Liver (tissue), 9 donors: ENCODE results near the gene WNK2. TPM values are rescaled to one million over a fixed set of nuclear protein-coding genes. Genes with fewer than 3 reads are reported as not detected.

Experiments used
- DNase-seq: peaks from one replicate; pipeline ENCODE4 v3.0.0-alpha.2; 2017; ENCODE audit warnings: low spot score
- H3K27ac ChIP-seq, 2 donors: one replicate each; pipeline ENCODE4 v1.7.0; 2013; ENCODE audit warnings: inconsistent platforms in 2 of 2, low read length in 2 of 2, control low read depth in 1 of 2, low read depth in 1 of 2, mild to moderate bottlenecking in 1 of 2
- H3K27me3 ChIP-seq, 4 donors: one replicate each; pipeline versions ENCODE4 v1.6.1 to v1.7.0; 2013; ENCODE audit warnings: low read length in 3 of 4, inconsistent platforms in 1 of 4, mild to moderate bottlenecking in 1 of 4, moderate library complexity in 1 of 4; ENCODE audit not compliant: control insufficient read depth in 4 of 4, insufficient read depth in 4 of 4
- H3K36me3 ChIP-seq, 4 donors: one replicate each; pipeline versions ENCODE4 v1.6.1 to v1.7.0; 2013; ENCODE audit warnings: low read length in 3 of 4, mild to moderate bottlenecking in 3 of 4, low read depth in 1 of 4, moderate library complexity in 1 of 4; ENCODE audit not compliant: control insufficient read depth in 4 of 4, insufficient read depth in 3 of 4
- H3K4me1 ChIP-seq, 4 donors: one replicate each; pipeline versions ENCODE4 v1.6.1 to v1.7.0; 2013; ENCODE audit warnings: low read length in 3 of 4, mild to moderate bottlenecking in 3 of 4, moderate library complexity in 1 of 4; ENCODE audit not compliant: control insufficient read depth in 4 of 4, insufficient read depth in 4 of 4
- H3K4me3 ChIP-seq, 3 donors: one replicate each; pipeline versions ENCODE4 v1.6.1 to v1.7.0; 2013; ENCODE audit warnings: low read length in 3 of 3, control low read depth in 1 of 3, low read depth in 1 of 3, mild to moderate bottlenecking in 1 of 3
- H3K9ac ChIP-seq, 2 donors: one replicate each; pipeline ENCODE4 v1.7.0; 2013; ENCODE audit warnings: low read length in 2 of 2, mild to moderate bottlenecking in 2 of 2, moderate library complexity in 2 of 2, control low read depth in 1 of 2, low read depth in 1 of 2
- H3K9me3 ChIP-seq, 4 donors: one replicate each; pipeline versions ENCODE4 v1.6.1 to v1.7.0; 2013; ENCODE audit warnings: low read length in 3 of 4; ENCODE audit not compliant: control insufficient read depth in 4 of 4
- ATF3 ChIP-seq: IDR thresholded peaks from 2 replicates; pipeline ENCODE4 v1.6.1; 2016; ENCODE audit warnings: antibody characterized with exemption
- CTCF ChIP-seq: fragments of 150-350 bp; IDR thresholded peaks from 2 replicates; pipeline ENCODE4 v1.5.1; 2017; ENCODE audit warnings: improper control_type of control experiment, low read depth, low read length; ENCODE audit not compliant: missing input control
- EGR1 ChIP-seq, 2 donors: IDR thresholded peaks; 2 replicates each; pipeline ENCODE4 v1.6.1; 2016 to 2018; ENCODE audit warnings: antibody characterized with exemption in 2 of 2, low read depth in 2 of 2
- FOXA1 ChIP-seq: IDR thresholded peaks from 2 replicates; pipeline ENCODE4 v1.6.1; 2016; ENCODE audit warnings: antibody characterized with exemption
- FOXA2 ChIP-seq: IDR thresholded peaks from 2 replicates; pipeline ENCODE4 v1.6.1; 2016; ENCODE audit warnings: antibody characterized with exemption
- GABPA ChIP-seq, 2 donors: IDR thresholded peaks in 1 of 2; conservative IDR thresholded peaks in 1 of 2; 2 replicates each; pipeline ENCODE4 v1.6.1; 2016; ENCODE audit warnings: antibody characterized with exemption in 2 of 2, mild to moderate bottlenecking in 1 of 2, moderate library complexity in 1 of 2
- HNF4A ChIP-seq, 2 donors: conservative IDR thresholded peaks; 2 replicates each; pipeline ENCODE4 v1.6.1; 2016; ENCODE audit warnings: antibody characterized with exemption in 2 of 2, mild to moderate bottlenecking in 2 of 2
- HNF4G ChIP-seq: IDR thresholded peaks from 2 replicates; pipeline ENCODE4 v1.6.1; 2016; ENCODE audit warnings: antibody characterized with exemption
- JUND ChIP-seq, 2 donors: IDR thresholded peaks; 2 replicates each; pipeline ENCODE4 v1.6.1; 2016; ENCODE audit warnings: antibody characterized with exemption in 2 of 2
- RAD21 ChIP-seq, 2 donors: IDR thresholded peaks; 2 replicates each; pipeline ENCODE4 v1.6.1; 2016; ENCODE audit warnings: antibody characterized with exemption in 2 of 2, mild to moderate bottlenecking in 2 of 2
- REST ChIP-seq: IDR thresholded peaks from 2 replicates; pipeline ENCODE4 v1.6.1; 2016; ENCODE audit warnings: antibody characterized with exemption, mild to moderate bottlenecking
- RXRA ChIP-seq, 2 donors: IDR thresholded peaks; 2 replicates each; pipeline ENCODE4 v1.6.1; 2017 to 2018; ENCODE audit warnings: antibody characterized with exemption in 2 of 2, mild to moderate bottlenecking in 1 of 2
- SP1 ChIP-seq: IDR thresholded peaks from 2 replicates; pipeline ENCODE4 v1.6.1; 2018; ENCODE audit warnings: antibody characterized with exemption, mild to moderate bottlenecking
- TAF1 ChIP-seq: conservative IDR thresholded peaks from 2 replicates; pipeline ENCODE4 v1.6.1; 2016; ENCODE audit warnings: antibody characterized with exemption, mild to moderate bottlenecking
- YY1 ChIP-seq: IDR thresholded peaks from 2 replicates; pipeline ENCODE4 v1.6.1; 2016; ENCODE audit warnings: antibody characterized with exemption, mild to moderate bottlenecking
- WGBS: extraction: QIAGEN DNeasy Blood & Tissue Kit; methylation state at CpG from one replicate; pipeline ENCODE4 v1.1.7; 2013; 5-methylcytosine and 5-hydroxymethylcytosine counted together
- polyA plus RNA-seq, 2 donors: library from polyadenylated mRNA; stranded (reverse) in 1 of 2; unstranded in 1 of 2; fragments of 200-250 nt in 1 of 2; fragments of >200 nt in 1 of 2; fragmentation: Nextera tagmentation in 1 of 2; extraction: Ambion mirVana in 1 of 2; gene quantifications; one replicate each; pipeline versions ENCODE4 v1.2.1 to v1.2.3, GENCODE V29; 2013 to 2015
- total RNA-seq, 2 donors: library from RNA; depleted of rRNA; stranded (reverse); fragments of >200 nt; gene quantifications; one replicate each; pipeline ENCODE4 v1.2.3, GENCODE V29; 2014
- TF ChIP-seq, protein P1 (sequence below): IDR thresholded peaks from 2 replicates; pipeline ENCODE4 v1.6.1; 2016; ENCODE audit warnings: antibody characterized with exemption
- TF ChIP-seq, protein P2 (sequence below): IDR thresholded peaks from 2 replicates; pipeline ENCODE4 v1.6.1; 2016; ENCODE audit warnings: antibody characterized with exemption
- donor health status: healthy.
- donor health status: healthy.
- donor health status: healthy.
- donor health status: healthy.
- donor health status: healthy.

Gene WNK2
- total and polyA plus RNA-seq, 4 donors: 0.65 to 4.4 (median 1.7) TPM

DNA sequence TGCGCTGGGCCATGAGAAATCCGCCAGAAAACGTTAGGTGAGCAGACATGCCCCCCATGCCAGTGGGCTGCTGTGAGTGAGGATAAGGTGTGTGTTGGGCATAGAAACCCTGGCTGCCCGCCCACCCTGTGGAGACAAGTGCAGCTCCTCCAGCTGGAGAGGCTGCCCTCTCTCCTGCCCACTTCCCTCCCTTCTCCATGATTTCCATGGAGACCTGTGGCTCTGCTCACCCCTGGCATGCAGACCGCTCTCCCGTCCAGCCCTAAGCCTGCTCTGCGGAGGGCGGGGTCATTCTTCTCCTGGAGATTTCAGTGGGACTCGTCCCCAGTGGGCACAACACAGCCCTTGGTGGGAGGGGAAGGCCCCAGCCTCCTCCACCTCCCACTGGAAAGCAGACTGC, 134.5 kb downstream of the WNK2 start:
- Histone ChIP-seq H3K9me3 (no peaks in the 10 kb centered on the region), H3K36me3 (no peaks in the 10 kb centered on the region), H3K27ac (no peak overlapping the region), H3K4me3 (no peak overlapping the region), H3K27me3 (no peaks in the 10 kb centered on the region), H3K9ac (no peak overlapping the region), H3K4me1 (no peaks in the 10 kb centered on the region)
- TF ChIP-seq HNF4G (no peak), HNF4A (conservative IDR thresholded peaks at IDR 0.05) (no peak), JUND (IDR thresholded peaks at IDR 0.05) (no peak), TAF1 (no peak), RAD21 (IDR thresholded peaks at IDR 0.05) (no peak), RXRA (IDR thresholded peaks at IDR 0.05) (no peak), ATF3 (no peak), YY1 (no peak), FOXA2 (no peak), SP1 (no peak), CTCF (no peak), FOXA1 (no peak), GABPA (IDR thresholded peaks at IDR 0.05 in 1 of 2, conservative IDR thresholded peaks at IDR 0.05 in 1 of 2) (no peak)
- TF ChIP-seq, protein P1, sequence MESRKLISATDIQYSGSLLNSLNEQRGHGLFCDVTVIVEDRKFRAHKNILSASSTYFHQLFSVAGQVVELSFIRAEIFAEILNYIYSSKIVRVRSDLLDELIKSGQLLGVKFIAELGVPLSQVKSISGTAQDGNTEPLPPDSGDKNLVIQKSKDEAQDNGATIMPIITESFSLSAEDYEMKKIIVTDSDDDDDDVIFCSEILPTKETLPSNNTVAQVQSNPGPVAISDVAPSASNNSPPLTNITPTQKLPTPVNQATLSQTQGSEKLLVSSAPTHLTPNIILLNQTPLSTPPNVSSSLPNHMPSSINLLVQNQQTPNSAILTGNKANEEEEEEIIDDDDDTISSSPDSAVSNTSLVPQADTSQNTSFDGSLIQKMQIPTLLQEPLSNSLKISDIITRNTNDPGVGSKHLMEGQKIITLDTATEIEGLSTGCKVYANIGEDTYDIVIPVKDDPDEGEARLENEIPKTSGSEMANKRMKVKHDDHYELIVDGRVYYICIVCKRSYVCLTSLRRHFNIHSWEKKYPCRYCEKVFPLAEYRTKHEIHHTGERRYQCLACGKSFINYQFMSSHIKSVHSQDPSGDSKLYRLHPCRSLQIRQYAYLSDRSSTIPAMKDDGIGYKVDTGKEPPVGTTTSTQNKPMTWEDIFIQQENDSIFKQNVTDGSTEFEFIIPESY: no peak
- DNase-seq: no peak
- 91% methylated on average over 9 of the region's 9 CpGs for WGBS

DNA sequence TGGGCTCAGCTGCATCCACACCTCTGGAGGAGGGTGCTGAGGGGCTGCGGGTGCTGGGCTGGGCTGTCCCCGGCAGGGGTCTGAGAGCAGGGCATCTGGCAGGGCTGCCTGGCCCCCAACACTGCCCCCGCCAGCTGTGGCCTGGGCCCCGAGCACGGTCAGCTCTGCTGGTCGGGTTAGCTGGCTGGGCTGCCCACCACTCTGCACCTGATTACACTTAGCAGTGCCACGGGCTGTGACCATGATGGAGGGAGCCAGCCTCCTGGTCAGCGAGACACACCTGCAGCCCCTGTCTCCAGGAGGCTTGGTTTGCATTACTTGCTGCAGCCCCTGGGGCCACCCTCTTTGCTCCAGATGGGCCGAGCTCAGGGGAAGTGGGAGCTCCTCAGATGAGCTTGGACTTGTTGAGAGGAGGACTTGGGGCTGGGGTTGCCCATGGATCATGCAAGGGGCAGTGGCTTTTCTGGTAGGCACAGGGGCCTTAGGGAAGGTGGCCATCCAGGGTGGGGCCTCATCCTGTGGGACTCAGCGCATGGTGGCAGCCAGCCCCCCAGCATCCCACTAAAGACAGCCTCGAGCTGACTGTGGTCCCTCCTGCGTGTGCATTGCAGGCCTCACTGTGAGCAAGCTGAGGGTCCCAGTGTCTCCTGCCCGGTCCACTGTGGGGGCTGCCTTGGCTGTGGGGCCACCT, 135.5 kb downstream of the WNK2 start:
- no peak for DNase-seq
- TF ChIP-seq, protein P2, sequence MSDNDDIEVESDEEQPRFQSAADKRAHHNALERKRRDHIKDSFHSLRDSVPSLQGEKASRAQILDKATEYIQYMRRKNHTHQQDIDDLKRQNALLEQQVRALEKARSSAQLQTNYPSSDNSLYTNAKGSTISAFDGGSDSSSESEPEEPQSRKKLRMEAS: no peak
- TF ChIP-seq REST (no peak), FOXA1 (no peak), SP1 (no peak), EGR1 (IDR thresholded peaks at IDR 0.05; ENCODE audit: low read depth in 2 of 2) (no peak), HNF4G (no peak), ATF3 (no peak)
- Histone ChIP-seq H3K27ac (no peak overlapping the region), H3K4me1 (no peaks in the 10 kb centered on the region), H3K36me3 (no peaks in the 10 kb centered on the region), H3K9me3 (no peaks in the 10 kb centered on the region), H3K27me3 (peaks cover 0 to 3% (median 0%) of the 10 kb centered on the region in 4 donors), H3K4me3 (no peak overlapping the region), H3K9ac (no peak overlapping the region)
- 95% methylated on average over 13 of the region's 13 CpGs for WGBS
